ENCODE results near the gene THRSP.
"Not testable (repeated sequence)": the region's sequence is repeated elsewhere in the genome, so short reads cannot be mapped to it uniquely, and the experiment has no call there.

THRSP gene

DNA sequence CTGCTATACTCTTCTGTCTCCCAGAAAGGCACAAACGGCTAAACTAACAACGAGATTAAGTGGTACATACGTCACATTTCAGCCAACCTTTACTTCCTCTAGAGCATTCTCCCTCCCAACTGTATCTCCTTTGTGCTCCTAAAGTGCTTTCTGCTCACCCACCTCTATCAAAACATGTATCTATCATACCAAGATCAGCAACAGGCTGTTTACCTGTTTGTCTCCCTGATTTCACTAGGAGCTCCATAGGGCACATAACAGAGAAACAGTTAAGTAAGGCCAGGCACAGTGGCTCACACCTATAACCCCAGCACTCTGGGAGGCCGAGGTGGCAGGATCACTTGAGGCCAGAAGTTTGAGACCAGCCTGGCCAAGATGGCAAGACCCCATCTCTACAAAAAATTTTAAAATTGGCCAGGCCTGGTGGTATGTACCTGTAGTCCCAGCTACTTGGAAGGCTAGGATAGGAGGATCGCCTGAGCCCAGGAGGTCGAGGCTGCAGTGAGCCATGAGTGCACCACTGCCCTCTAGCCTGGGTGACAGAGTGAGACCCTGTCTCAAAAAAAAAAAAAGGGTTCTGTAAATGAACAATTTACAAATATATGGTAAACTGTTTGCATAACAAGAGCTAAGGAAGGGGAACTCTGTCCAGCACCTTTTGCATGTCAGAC is 13.2 kb downstream of the THRSP start:
- TF ChIP-seq L3MBTL2 (conservative IDR thresholded peaks at IDR 0.05) (no peak), ZNF384 (IDR thresholded peaks at IDR 0.05) (no peak), ELF4 (IDR thresholded peaks at IDR 0.05) (no peak), SUZ12 (IDR thresholded peaks at IDR 0.05) (no peak), TARDBP (IDR thresholded peaks at IDR 0.05) (no peak), BHLHE40 (IDR thresholded peaks at IDR 0.05; ENCODE audit: borderline replicate concordance) (no peak), NFRKB (IDR thresholded peaks at IDR 0.05) (no peak), SP1 (IDR thresholded peaks at IDR 0.05) (no peak), HDGF (IDR thresholded peaks at IDR 0.05; ENCODE audit: borderline replicate concordance) (no peak), LEF1 (IDR thresholded peaks at IDR 0.05; ENCODE audit: borderline replicate concordance) (no peak), FOXK2 (IDR thresholded peaks at IDR 0.05) (no peak), CTBP1 (IDR thresholded peaks at IDR 0.05; ENCODE audit: borderline replicate concordance) (no peak)
- TF ChIP-seq, protein P1, sequence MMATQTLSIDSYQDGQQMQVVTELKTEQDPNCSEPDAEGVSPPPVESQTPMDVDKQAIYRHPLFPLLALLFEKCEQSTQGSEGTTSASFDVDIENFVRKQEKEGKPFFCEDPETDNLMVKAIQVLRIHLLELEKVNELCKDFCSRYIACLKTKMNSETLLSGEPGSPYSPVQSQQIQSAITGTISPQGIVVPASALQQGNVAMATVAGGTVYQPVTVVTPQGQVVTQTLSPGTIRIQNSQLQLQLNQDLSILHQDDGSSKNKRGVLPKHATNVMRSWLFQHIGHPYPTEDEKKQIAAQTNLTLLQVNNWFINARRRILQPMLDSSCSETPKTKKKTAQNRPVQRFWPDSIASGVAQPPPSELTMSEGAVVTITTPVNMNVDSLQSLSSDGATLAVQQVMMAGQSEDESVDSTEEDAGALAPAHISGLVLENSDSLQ (IDR thresholded peaks at IDR 0.05), result no peak
- no peak for DNase-seq (ENCODE audit: extremely low spot score)
- POLR2A ChIA-PET, result no interaction called here

DNA sequence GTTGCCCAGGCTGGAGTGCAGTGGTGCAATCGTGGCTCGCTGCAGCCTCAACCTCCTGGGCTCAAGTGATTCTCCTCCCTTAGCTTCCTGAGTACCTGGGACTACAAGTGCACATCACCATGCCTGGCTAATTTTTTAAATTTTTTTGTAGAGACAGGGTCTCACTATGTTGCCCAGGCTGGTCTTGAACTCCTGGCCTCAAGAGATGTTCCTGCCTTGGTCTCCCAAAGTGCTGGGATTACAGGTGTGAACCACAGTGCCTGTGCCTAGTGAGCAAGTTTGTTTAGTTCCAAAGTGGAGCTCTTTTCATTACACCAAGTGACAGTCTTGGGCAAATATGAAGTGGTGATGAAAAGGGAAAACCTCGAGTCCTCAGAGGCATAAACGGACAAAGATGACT is 13.9 kb downstream of the THRSP start:
- CTCF ChIA-PET, result interaction anchor here (0.6 to 0.7 kb wide), 2 partner anchors 107 to 204 kb away, joined by 3 to 5 read pairs; no protein-coding TSS in a partner anchor
- POLR2A ChIA-PET, result interaction anchor here (1.0 to 2.4 kb wide), 4 partner anchors 8 to 62 kb away, joined by 3 to 9 read pairs (median 5); partner anchors contain the start of gene ALG8
- DNase-seq (ENCODE audit: extremely low spot score), result not testable (repeated sequence)

More for the DNA sequence above, 13.2 kb downstream of the THRSP start:
- CTCF ChIA-PET, result interaction anchor here (0.6 kb wide), 2 partner anchors 73 to 204 kb away, joined by 3 to 5 read pairs; no protein-coding TSS in a partner anchor

DNA sequence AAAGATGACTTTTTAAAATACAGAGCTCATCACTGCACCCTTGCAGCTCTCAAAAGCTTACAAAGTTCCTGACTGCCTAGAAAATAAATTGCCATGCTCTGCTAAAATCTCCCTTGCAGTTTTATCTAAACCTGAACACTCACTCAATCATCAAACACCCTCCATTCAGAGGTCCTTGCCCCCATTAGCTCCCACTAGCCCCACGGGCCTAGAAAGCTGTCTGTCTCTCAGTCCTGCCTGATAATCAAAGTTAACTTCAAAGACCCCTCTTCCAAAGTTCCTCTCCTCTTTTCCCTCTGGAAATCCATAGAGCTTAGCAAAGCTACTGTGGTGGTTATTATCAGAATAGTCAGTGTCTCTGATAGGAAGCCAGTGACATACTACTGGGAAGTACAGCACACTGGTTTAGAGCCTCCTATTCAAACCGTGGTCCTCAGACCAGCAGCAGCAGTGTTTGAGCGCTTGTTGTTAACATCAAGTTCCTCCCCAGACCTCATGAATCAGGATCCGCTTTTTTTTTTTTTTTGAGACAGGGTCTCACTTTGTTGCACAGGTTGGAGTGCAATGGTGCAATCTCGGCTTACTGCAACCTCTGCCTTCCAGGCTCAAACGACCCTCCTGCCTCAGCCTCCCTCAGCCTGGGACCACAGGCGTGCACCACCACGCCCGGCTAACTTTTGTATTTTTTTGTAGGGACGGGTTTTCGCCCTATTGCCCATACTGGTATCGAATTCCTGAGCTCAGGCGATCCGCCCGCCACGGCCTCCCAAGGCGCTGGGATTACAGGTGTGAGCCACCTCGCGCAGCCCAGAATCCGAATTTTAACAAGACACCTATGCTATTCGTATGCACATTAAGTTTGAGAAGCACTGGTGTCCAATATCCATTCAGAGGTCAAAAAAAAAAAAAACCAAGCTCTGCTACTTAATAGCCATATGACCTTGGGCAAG is 14.8 kb downstream of the THRSP start:
- TF ChIP-seq FOXK2 (IDR thresholded peaks at IDR 0.05) (no peak), BHLHE40 (IDR thresholded peaks at IDR 0.05; ENCODE audit: borderline replicate concordance) (no peak), ZNF384 (IDR thresholded peaks at IDR 0.05) (peak; percentile 46; the same call in 1 of the 2 replicates), SUZ12 (IDR thresholded peaks at IDR 0.05) (no peak), FOXA1 (IDR thresholded peaks at IDR 0.05) (no peak), ELF4 (IDR thresholded peaks at IDR 0.05) (no peak), FOXM1 (IDR thresholded peaks at IDR 0.05; ENCODE audit: borderline replicate concordance) (no peak)
- TF ChIP-seq, protein P1 (IDR thresholded peaks at IDR 0.05), result no peak
- CTCF ChIA-PET, result interaction anchor here (0.7 to 0.9 kb wide), 2 partner anchors 33 to 107 kb away, joined by 3 read pairs; no protein-coding TSS in a partner anchor
- POLR2A ChIA-PET, result interaction anchor here (0.9 to 2.4 kb wide), 5 partner anchors 9 to 61 kb away, joined by 3 to 9 read pairs (median 4); partner anchors contain the start of gene ALG8
- DNase-seq (ENCODE audit: extremely low spot score), result no peak

DNA sequence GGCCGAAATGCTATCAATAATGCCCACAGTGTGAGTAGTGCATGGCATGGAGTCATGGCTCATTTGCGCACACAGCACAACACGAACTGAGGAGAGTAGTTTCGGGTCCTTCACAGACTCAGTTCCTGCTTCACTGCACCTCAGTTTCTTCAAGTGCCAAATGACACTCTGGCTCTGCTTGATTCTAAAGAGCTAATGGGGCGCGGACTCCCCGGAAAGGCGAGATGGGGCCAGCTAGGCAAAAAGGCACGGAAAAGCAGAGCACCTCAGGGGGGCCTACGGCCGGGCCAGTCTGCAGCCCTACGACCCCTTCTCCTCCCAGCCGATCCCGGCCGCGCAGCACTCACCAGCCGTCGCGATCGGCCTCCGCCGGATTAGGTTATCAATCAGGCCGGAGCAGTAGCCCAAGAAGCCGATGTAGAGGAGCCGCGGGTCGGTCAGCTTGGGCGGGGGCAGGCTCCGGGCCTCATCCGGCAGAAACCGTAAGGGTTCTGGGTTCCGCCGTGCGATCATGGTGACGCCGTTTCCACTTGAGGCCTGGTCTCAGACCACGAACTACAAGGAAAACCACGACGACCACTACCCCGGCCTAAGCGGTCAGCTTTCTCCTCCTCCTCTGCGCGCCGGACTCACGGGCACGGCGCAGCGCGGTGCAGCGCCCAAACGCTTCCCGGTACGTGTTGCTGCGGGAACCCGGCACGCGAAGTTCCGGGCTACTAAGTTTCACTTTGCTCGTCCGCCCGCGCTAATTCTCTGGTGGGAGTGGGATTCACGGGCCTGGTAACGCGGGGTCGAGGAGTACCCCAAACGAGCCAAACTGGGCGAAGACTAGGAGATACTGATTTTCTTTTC is 15.8 kb downstream of the THRSP start, which contains the start of gene NDUFC2:
Gene NDUFC2 (minus strand): TSS at position 631 of the 852 bp plus-strand sequence. CDS start 118 bp downstream, at position 513.
- CTCF ChIA-PET, result interaction anchor here (0.9 kb wide), 1 partner anchor 34 kb away, joined by 3 read pairs; no protein-coding TSS in a partner anchor
- peak; percentile 83 for DNase-seq (ENCODE audit: extremely low spot score)
- POLR2A ChIA-PET, result interaction anchor here (0.6 to 2.4 kb wide), 8 partner anchors 18 to 109 kb away, joined by 3 to 9 read pairs (median 4); partner anchors contain the start of genes ALG8, INTS4, KCTD21 and USP35
- TF ChIP-seq, protein P1 (IDR thresholded peaks at IDR 0.05), result no peak
- TF ChIP-seq CTBP1 (IDR thresholded peaks at IDR 0.05; ENCODE audit: borderline replicate concordance) (peak; percentile 70; the same call in 1 of the 2 replicates), L3MBTL2 (conservative IDR thresholded peaks at IDR 0.05) (peak; percentile 87), ARNT (IDR thresholded peaks at IDR 0.05) (no peak; the same call in 1 of the 2 replicates), FOXA1 (IDR thresholded peaks at IDR 0.05) (no peak), HDGF (IDR thresholded peaks at IDR 0.05; ENCODE audit: borderline replicate concordance) (no peak), TARDBP (IDR thresholded peaks at IDR 0.05) (0 out of 2 replicates have a peak, but pooled peaks have one; percentile 57), NFRKB (IDR thresholded peaks at IDR 0.05) (no peak), BHLHE40 (IDR thresholded peaks at IDR 0.05; ENCODE audit: borderline replicate concordance) (no peak), SUZ12 (IDR thresholded peaks at IDR 0.05) (no peak), FOXM1 (IDR thresholded peaks at IDR 0.05; ENCODE audit: borderline replicate concordance) (no peak), FOXK2 (IDR thresholded peaks at IDR 0.05) (no peak), ELF4 (IDR thresholded peaks at IDR 0.05) (no peak), ZNF384 (IDR thresholded peaks at IDR 0.05) (no peak), LEF1 (IDR thresholded peaks at IDR 0.05; ENCODE audit: borderline replicate concordance) (no peak), SP1 (IDR thresholded peaks at IDR 0.05) (no peak)

Data from HEK293T (cell line).